SIG-M5 (cell line): ENCODE data around the gene SDCCAG8.
"Not testable (repeated sequence)": the region's sequence is repeated elsewhere in the genome, so short reads cannot be mapped to it uniquely, and the experiment has no call there.

Experiments
- DNase-seq: peaks from one replicate; lab custom pipeline; 2025; lab: John Stamatoyannopoulos, UW

SDCCAG8 gene

DNA sequence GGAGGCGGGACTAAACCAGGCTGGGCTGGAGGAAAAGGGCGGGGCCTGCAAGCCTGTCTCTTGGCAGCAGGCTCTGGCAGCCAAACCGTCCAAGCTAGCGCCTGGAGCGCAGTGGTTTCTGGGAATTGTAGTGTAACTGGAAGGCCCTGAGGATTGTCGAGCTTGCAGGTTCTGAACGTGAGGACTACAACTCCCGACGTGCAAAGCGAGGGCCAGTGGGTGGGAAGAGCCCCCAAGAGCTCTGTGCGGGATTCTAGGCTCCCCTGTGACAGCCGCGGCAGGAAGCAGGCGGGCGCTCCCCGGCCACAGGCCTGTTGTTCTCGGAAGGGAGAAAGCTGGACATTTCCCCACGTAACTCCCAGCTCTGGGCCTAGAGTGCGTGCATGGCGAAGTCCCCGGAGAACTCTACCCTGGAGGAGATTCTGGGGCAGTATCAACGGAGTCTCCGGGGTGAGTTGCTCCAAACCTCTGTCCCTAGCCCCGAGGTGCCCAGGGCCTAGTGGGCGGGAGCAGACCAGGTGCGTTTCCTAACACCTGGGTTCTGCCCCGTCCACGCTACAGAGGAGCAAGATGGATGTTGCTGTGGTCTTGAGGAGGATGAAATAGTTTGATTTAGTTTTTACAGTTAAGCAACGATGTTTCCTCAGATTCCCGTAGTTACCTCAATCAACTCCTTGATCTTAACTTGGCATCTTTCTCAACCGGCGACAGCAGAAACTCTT lies at the start of gene SDCCAG8:
Gene SDCCAG8 (plus strand): TSS at position 251 of the 722 bp plus-strand sequence. CDS start 133 bp downstream, at position 384.
- DNase-seq, result peak; percentile 100

DNA sequence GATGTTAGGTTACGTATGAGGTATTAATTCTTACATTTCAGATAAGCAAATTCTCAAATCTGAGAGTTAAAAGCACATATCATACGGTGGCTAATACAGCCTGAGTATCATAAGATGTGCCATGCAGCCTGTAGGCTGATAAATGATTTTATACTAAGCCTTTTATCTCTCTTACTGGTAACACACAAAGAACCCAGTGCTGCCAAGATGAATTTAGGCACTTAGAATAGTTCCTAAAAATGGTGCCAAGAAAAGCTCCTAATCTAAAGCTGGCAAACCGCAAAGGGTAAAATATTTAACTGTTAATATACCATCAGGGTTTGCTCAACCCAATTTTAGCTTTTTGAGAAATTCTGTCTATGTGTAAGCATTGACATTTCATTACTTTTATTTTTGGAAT lies 43.9 kb upstream of the SDCCAG8 start:
- DNase-seq, result not testable (repeated sequence)

DNA sequence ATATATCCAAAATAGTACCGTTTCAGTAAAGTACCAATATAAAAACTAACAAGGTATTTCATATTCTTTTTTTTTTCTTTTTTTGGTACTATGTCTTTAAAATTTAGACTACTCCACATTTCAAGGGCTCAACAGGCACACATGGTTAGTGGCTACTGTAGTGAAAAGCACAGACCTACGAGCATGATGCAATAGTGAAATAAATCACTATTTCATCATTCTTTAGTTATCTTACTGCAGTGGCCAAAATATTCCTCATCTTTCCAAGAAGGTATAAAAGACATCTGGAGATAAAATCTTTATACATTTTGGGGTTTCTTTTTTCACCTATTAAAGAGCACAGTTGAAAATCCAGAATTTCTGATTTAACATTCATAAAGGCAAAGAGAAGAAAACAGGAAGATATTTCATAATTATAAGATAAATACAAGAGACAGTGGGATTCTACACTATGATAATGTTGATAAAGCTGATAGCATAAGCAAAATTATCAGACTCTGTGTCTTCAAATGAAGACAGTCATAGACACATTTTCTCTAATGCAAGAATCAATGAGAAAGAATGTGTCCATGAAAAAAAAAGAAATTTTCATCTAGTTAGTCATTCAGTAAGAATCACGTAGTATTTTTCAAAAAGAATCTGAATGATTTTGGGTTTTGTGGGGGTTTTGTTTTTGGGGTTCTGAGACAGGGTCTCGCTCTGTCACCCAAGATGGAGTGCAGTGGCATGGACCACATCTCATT lies 42.6 kb upstream of the SDCCAG8 start:
- DNase-seq, result no peak

DNA sequence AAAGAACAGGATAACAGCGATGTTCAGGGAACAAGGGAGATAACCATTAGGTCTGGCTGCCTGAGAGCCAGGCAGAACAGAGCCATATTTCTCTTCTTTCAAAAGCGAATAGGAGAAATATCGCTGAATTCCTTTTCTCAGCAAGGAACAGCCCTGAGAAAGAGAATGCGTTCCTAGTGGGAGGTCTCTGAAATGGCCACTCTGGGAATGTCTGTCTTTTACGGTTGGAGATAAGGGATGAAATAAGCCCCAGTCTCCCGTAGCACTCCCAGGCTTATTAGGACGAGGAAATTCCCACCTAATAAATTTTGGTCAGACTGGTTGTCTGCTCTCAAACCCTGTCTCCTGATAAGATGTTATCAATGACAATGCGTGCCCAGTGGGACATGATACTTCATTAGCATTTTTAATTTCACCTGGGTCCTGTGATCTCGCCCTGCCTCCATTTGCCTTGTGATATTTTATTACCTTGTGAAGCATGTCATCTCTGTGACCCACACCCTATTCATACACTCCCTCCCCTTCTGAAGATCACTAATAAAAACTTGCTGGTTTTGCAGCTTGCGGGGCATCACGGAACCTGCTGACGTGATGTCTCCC lies 40.5 kb upstream of the SDCCAG8 start:
- DNase-seq, result not testable (repeated sequence)

DNA sequence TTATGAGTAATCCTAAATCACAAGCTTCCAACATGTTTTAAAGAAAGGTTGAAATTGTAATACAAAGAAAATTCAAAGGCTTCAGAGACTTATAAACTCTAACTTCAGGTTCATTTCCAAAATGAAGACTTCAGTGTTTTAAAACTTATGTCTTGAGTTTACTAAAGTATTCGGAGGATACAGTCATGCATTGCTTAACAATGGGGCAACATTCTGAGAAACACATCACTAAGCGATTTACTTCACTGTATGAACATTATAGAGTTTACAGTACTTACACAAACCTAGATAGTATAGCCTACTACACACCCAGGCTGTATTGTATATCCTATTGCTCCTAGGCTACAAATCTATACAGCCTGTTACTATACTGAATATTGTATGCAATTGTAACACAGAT lies 39.1 kb upstream of the SDCCAG8 start:
- no peak for DNase-seq

DNA sequence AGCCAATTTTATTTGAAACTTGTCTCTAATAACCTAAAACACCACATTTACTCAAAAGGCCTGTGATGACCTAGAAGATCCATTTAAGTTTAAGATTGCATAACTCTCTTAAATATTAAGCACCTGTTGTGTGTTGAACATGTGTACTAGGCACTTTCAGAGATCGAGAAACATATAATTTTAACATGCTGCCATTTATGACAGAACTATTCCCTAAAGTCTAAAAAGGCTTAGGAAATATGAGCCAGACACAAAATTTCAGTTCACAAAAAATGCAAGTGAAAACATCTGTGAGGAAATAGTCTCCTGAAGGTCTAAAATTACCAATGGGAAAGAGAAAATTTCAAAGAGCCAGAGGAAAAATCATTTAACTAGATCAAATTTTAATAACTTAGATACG lies 38.5 kb upstream of the SDCCAG8 start:
- no peak for DNase-seq

DNA sequence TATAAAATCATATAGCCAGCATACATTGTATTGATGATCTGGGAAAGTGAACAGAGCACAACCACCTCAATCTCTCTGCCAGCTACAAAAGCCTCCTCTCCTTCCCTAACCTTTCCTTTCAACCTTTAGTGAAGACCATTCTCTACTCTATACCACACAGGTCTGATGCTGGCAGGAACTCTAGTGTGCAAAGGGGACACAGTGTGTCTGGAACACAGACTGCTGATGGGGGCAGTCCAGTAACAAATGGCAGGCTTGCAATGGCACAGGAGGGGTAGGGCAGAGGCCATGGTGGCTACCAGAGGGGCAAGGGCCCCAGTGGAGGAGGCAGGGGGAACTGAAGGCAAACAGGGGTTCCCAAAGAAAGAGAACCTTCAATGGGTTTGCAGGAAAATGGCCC lies 37.8 kb upstream of the SDCCAG8 start:
- no peak for DNase-seq

DNA sequence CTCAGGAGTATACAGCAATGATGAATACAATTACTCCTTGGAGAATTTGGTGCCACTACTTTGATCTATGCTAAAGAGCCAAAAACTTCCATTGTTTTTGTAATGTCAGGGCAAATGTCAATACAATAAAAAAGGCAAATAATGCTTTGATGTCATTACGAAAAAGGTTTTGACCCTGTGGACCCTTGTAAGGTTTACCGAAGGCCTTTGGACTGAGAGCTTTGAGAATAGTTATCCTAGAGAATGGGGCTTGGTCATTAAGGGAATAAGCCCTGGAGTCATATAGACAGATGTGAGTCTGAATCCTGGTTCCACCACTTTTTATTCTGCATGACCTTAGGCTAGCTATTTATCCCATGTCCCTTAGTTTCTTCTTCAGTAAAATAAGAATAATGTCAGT lies 28.2 kb upstream of the SDCCAG8 start:
- no peak for DNase-seq

DNA sequence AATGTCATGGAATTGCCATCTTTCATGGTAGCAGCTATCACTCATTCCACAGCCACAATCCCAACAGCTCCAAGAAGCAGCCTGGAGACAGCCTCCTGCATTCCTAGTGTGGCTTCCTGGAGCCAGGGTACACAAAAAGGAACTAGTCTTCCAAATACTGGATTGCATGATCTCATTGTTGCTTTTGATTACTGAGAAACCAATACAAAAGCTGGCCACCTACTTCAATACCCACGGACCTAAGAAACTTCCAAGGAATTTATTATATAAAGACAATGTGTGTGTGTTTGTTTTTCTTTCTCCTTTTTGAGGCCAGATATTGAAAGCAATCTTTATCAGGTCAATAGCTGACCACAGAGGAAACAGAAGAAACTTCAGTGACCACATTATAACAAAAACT lies 26.3 kb upstream of the SDCCAG8 start:
- no peak for DNase-seq

DNA sequence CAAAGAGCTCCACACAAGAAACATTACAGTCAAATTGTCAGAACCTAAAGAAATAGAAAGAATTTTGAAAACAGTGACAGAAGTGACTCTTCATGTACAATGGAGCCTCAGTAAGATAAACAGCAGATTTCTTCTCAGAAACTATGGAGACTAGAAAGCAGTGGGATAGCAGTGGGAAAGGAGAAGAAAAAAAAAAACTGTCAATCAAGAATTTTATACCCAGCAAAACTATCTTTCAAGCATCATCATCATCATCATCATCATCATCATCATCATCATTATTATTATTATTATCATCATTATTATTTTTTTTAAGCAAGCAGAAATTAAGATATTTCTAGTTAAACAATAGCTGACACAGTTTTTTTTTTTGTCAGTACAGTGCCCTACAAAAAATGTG lies 24.9 kb upstream of the SDCCAG8 start:
- no peak for DNase-seq

DNA sequence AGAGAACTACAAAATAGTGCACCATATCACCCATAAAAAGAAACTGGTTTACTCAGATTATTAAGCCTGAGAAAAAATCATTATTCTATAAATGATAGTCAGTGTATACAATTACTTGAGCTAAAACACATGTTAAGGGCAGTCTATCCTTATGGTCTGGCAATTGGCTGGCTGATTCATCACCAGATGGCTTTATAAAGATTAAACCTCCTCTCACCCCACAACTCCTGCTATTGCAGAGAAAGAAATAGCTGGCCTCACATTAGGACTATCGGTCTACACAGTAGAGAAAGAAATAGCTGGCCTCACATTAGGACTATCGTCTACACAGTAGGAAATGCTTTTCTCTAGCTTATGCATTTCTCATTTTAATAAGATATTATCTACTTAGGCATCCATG lies 21.9 kb upstream of the SDCCAG8 start:
- no peak for DNase-seq

DNA sequence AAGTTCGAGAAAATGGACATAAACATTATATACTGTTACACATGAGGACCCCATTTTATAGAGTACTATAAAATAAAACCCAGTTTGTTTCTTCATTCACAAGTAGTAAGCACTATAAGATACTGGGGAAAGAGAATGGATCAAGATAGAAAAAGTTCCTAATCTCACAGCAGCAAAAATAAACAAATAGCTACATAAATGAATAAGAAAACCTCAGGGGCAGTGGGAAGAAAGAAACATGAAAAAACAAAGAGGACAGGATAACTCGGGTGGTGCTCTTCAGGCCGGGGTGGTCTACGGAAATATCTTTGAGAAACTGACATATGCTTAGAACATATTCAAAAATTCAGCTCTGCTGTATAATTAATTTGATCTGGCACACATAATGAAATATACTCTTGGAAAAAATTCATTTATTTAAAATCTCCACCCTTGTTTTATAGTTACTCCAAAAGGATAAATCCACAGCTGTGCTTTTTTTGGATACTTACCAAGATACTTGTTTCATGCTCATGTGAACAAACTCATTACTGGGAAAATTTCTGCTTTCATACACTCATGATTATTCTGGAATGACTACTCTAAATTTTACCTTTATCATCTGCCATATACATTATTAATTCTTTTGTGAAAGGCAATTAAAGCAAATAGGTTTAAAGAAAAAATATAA lies 20.7 kb upstream of the SDCCAG8 start:
- DNase-seq, result no peak

DNA sequence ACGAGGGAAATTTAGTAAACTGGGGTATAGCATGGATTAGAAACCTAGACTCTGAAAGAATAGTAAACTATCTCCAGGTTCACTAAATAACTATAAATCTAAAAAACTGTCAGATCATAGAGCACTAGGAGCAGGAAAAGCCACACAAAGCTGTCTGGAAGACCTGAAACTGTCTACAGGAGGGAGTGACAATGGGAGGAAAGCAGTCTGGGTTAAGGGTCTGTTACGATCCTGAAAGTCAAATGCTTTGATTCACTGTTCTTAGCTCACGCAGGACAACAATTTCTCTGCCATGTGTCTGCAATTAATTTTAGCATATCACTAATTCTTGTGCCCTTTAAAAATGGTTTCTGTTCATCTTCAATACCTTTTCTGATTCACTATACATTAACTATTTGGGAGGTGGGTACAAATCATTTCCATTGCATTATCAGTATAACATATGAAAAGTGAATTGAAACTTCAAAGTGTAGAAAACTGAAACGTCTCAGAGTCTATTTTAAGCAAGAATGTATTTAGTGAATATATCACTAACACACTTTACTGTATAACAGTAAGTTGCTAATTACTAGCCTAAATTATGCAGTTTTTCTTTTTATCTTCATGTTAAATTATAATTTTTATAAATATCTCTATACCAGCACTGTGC lies 19.1 kb upstream of the SDCCAG8 start:
- no peak for DNase-seq

DNA sequence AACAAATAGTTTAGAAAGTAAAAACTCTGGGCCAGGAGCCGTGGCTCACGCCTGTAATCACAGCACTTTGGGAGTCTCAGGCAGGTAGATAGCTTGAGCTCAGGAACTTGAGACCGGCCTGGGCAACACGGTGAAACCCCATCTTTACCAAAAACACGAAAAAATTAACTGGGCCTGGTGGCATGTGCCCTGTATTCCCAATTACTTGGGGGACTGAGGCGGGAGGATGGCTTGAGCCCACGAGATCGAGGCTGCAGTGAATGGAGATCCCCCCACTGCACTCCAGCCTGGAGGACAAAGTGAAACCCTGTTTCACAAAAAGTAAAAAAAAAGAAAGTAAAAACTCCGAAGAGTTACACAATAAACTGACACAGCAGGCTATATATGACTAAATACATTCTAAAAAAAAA lies 11.4 kb upstream of the SDCCAG8 start:
- DNase-seq, result no peak

DNA sequence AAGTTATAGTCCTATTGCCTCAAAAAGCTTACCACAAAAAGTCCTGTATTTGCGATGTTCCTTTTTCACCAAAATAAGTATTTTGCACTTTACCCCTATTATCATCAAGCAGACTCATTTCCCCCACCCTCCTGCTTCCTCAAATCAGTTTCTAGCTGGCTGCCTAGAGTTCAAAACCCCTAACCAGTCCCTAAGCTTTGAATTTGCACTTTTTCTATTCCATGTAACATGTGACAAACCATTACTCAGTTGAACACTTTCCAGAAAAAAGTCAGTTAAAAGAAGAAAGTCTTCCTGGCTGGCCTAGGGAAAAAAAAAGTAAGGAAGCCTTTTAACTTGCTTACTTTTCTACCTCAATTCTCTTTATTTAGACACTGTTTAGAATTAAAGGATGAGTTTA lies 8.9 kb upstream of the SDCCAG8 start:
- DNase-seq, result peak; percentile 38

DNA sequence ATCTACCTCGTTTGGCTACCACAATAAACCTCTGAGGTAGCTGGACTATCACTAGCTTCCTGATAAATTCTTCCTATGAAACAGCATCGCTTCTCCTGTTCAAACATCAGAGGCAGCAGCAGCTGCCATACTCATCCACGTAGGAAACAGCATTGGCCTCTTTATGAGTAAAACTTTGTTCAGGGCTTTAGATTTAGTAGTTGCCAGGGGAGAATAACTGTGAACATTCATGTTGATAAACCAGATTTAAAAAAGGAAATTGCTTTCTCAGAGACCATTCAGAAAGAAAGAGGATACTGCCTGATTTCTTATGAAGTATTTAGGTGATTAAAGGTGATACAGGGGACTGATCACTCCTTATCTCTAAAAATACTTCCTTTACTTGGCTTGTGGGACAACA lies 7.9 kb upstream of the SDCCAG8 start:
- DNase-seq, result no peak

DNA sequence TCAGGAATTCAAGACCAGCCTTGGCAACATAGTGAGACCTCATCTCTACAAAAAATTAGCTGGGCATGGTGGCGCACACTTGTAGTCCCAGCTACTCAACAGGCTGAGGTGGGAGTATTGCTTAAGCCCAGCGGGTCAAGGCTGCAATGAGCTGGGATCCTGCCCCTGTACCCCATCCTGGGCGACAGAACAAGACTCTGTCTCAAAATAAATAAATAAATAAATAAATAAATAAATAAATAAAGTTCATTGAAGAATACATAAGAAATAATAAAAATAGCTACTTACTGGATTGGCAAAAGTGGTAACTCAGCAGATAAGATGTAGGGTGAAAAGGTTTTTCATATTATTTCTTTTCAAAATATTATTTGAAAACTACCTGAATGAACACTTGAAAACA lies 6.6 kb upstream of the SDCCAG8 start:
- DNase-seq, result no peak

DNA sequence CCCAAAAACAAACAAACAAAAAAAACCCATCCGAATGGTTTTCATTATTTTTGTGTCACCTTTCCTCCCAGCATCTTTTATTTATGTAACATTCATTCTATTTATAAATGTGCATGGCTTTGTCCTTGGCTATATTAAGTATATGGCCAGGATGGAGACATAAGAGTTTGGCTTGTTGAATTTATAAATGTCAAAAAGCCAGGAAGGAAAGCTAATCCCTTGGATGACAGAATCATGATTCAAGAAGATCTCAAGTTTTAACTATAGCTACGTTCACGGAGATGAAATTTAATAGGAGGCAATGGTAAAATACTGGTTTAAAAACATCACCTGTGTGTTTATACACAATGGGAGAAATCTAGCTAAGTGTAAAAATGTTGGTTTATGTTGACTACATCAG lies 5.7 kb upstream of the SDCCAG8 start:
- DNase-seq, result no peak

DNA sequence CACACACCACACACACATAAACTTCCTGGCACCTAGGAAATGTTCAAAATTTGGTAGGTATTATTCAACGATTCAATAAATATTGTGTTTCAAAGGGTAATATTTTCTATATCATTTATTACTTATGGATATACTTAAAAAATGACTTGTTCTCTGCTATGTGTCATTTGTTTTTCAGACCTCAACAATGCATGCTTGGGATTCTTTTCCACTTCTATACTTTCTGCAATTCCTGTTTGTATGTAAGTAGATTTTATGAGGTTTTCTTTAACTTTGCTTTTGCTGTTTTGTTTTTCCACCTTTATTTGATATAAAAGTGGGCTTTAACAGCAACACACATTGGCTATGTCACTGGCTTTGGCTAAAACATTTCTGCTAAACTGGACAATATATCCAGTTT lies 4.3 kb upstream of the SDCCAG8 start:
- no peak for DNase-seq

DNA sequence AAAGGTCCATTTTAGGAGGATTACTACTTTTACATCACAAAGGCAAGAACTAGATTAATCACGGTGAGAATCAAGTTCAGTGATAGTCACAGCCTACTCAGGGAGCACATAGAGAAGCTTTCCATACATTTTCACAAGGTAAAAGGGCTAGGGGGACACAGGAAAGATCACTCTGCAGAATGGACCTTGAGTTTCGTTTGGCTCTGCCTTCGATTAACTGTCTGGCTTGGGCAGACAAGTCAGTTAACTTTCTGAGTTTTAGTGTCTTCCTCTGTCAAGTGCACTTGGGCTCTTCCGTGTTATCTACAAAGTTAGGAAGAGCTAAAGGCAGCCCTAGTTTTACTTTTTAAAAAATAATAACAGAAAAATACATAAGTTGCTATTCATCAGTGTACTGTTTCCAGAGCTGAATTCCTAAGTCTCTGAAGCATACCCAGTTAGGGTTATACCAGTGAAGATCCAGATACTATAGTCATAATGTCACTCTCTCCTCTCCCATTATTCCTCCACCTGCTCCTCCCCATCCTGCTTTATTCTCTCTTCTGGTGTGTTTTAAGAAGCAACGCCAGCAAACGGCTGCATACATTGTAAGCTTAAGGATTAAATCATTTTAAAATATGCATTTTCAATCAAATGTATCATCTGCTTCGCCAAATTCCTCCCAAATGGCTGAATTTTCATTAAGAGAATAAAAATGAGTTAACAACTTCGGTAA lies 2.5 kb upstream of the SDCCAG8 start:
- DNase-seq, result no peak

DNA sequence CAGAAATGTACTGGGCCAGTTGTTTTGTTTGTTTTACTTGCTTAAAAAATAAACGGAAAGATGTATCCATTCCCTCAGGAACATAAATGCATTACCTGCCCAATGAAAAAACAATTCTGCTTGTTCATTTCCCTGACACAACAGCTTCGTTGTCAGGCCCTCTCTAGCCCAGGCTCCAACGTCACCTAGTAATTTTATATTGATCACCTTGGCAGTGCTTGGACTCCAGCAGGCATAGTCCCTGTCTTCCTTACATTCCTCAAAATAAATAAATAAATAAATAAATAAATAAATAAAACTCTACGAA lies 2.0 kb upstream of the SDCCAG8 start:
- no peak for DNase-seq
